ENCODE data around the gene NOTUM.

Gene NOTUM

DNA sequence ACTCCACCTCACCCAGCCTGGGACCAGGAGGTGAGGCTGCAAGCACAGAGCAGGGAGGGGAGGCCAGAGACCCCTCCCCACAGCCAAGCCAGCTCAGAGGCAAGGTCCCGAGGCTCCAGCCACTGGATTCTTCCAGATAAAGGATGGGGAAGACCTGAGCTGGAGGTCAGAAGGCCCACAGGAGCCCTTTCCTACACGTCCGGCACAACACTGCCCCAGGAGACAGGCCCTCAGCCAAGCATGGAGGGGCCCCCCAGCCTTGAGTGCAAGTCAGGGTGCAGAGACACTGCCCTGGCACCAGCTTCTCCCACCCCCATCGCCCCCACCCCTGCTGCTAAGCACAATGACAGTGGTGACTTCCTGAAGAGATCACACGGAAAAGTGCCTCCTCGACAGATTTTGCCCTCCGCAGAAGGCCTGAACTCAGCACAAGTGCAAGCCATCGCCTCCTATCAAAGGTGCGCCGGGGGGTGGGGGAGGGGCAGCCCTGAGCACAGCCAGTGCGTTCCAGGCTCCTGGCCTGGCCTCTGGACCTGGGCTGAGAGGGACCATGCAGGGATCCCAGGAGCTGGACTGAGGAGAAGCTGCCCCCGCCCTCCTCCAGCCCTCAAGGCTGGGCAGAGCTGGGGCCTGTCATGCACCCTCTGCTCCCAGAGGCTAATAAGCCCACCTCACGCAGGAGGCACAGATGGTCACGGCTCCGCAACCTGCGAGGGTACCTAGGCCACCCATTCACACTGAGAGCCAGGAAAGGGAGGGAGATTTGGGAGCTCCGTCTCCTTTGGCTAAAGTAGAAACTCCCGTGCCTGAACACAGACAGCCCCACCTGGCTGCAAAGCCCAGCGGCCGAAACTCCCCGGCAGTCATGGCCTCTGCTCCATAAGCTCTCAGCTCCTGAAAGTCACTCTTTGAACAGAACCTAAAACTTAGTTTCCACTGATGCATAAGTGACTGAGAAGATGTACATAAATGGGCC is 36.1 kb downstream of the NOTUM start:
- H3K4me3 ChIP-seq (ENCODE audit: low read depth, low read length) = no peak overlapping the region
- TF ChIP-seq CTCF (conservative IDR thresholded peaks at IDR 0.05; ENCODE audit: low read depth, low read length) = no peak
- no peak for DNase-seq (ENCODE audit: low read depth)

DNA sequence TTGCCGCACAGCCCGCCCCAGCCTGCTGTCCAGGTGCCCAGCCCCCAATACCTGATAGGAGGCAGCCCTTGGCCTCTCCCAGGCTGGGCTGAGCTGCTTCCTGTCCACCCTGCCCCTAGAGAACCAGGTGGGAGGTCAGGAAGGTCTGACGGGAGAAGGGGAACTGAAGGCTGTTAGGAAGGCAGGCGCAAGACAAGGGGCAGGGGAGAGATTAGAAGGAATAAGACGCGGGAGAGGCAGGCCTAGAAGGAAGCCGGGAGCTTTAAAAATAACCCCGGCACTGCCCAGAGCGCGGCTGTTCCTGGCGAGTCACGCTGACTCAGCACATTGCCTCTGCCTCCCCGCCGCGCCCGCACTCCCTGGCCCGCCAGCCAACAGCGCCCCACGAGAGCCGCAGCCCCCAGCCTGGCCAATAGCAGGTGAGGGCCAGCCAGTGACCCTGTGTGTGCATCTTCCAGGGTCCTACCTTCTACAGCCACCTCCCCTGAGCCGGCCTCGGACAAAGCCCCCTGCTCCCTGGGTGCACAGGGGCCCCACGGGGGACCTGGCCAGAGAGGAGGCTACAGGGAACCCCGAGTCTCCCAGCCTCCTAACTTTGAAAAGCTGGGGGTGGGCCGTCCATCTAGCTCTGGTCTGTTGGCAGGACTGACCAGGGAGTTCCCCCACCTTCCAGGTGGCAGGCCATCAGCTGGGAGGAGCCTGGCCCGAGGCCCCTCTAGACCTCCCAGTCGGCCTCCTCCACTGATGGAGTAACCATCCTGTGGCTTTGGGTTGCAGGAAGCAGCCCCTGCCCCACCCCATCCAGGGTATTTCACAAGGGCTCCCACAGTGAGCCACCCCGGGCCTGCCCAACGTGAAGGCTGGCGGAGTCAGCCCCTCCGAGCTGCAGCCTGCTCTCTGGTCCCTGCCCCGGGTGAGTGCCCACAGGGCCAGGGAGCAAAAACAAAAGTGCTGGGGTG is 37.4 kb downstream of the NOTUM start:
- no peak for TF ChIP-seq CTCF (conservative IDR thresholded peaks at IDR 0.05; ENCODE audit: low read depth, low read length)
- H3K4me3 ChIP-seq (ENCODE audit: low read depth, low read length) = peak overlapping the region; percentile 44

DNA sequence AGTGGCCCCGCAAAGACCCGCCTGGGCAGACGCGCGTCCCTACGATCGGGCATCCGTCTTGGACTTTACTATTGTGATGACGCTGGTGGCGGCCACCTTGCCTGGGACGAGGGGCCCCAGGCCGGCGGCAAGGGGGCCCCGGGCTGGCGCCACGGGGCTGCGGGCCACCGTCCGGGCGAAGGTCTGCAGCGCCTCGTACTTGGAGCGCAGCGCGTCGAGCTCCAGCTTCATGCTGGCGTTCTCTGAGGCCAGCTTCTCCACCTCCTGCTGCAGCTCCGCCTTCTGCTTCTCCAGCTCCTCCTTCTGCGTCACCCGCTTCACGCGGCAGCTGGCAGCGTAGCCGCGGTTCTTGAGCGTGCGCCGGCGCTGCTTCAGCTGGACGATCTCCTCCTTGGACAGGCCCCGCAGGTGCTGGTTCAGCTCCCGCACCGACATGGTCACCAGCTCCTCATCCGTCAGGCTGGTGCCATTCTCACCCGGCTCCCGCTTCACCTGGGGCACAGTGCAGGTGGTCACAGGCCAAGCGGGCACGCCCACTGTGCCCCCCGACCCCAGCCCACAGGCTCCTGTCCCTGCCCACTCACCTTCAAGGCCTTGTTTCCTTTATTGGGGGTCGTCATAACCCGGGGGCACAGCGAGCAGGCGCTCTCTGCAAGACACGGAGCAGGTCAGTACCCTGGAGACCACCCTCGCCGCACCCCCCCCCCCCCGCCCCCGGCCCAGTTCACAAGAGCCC is 38.3 kb downstream of the NOTUM start:
- TF ChIP-seq CTCF (conservative IDR thresholded peaks at IDR 0.05; ENCODE audit: low read depth, low read length) = no peak
- peak overlapping the region; percentile 44 for H3K4me3 ChIP-seq (ENCODE audit: low read depth, low read length)
- no peak for DNase-seq (ENCODE audit: low read depth)

More for the DNA sequence above, 37.4 kb downstream of the NOTUM start:
- DNase-seq (ENCODE audit: low read depth) = peak; percentile 88

- no peak for DNase-seq (ENCODE audit: low read depth)
- no peak for TF ChIP-seq CTCF (conservative IDR thresholded peaks at IDR 0.05; ENCODE audit: low read depth, low read length)
- no peak overlapping the region for H3K4me3 ChIP-seq (ENCODE audit: low read depth, low read length)
These were observed 38.9 kb downstream of the NOTUM start for GRCh38 chr17:81921996-81922565.

DNA sequence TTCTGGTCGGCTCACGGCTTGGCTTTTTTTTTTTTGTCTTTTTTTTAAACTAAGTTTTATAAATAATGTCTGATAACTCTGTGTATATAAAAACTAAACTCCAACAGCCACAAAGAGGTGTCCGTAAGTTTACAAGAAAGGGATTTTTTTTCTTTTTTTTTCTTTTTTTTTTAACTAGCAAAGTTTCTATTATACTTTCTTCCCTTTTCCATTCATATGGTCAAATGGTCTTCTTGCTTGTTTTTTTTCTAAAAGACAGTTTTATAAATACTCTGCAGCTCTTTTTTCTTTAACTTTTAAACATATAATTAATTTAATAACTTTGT is 39.5 kb downstream of the NOTUM start:
- no peak overlapping the region for H3K4me3 ChIP-seq (ENCODE audit: low read depth, low read length)
- no peak for TF ChIP-seq CTCF (conservative IDR thresholded peaks at IDR 0.05; ENCODE audit: low read depth, low read length)
- DNase-seq (ENCODE audit: low read depth) = no peak
